Skeletal muscle tissue (tissue), 4 donors: ENCODE data around the gene LRBA. TPM values are rescaled to one million over a fixed set of nuclear protein-coding genes. Genes with fewer than 3 reads are reported as not detected.

Source experiments
- H3K27ac ChIP-seq: one replicate; pipeline ENCODE4 v1.7.0; 2013; ENCODE audit warnings: mild to moderate bottlenecking, low read depth, low read length, inconsistent platforms
- H3K27me3 ChIP-seq, 3 donors: one replicate each; pipeline ENCODE4 v1.7.0; 2013; ENCODE audit warnings: low read length in 3 of 3; ENCODE audit not compliant: control insufficient read depth in 3 of 3, insufficient read depth in 3 of 3
- H3K36me3 ChIP-seq, 3 donors: one replicate each; pipeline ENCODE4 v1.7.0; 2013; ENCODE audit warnings: low read length in 3 of 3; ENCODE audit not compliant: control insufficient read depth in 3 of 3, insufficient read depth in 3 of 3
- H3K4me1 ChIP-seq, 3 donors: one replicate each; pipeline ENCODE4 v1.7.0; 2013; ENCODE audit warnings: low read length in 3 of 3, mild to moderate bottlenecking in 3 of 3; ENCODE audit not compliant: control insufficient read depth in 3 of 3, insufficient read depth in 3 of 3
- H3K4me3 ChIP-seq, 3 donors: one replicate each; pipeline ENCODE4 v1.7.0; 2013; ENCODE audit warnings: low read length in 3 of 3
- H3K9ac ChIP-seq, 3 donors: one replicate each; pipeline ENCODE4 v1.7.0; 2013; ENCODE audit warnings: low read length in 3 of 3, mild to moderate bottlenecking in 3 of 3, moderate library complexity in 2 of 3, low read depth in 1 of 3
- H3K9me3 ChIP-seq, 3 donors: one replicate each; pipeline ENCODE4 v1.7.0; 2013; ENCODE audit warnings: low read length in 3 of 3; ENCODE audit not compliant: control insufficient read depth in 3 of 3
- total RNA-seq: library from RNA; depleted of rRNA; stranded (reverse); fragments of >200 nt; gene quantifications from one replicate; pipeline ENCODE4 v1.2.3, GENCODE V29; 2014
- donor health status: Osteomylitis.

LRBA gene
- total RNA-seq, 1 donor from 2014 or later = 58.5 TPM

DNA sequence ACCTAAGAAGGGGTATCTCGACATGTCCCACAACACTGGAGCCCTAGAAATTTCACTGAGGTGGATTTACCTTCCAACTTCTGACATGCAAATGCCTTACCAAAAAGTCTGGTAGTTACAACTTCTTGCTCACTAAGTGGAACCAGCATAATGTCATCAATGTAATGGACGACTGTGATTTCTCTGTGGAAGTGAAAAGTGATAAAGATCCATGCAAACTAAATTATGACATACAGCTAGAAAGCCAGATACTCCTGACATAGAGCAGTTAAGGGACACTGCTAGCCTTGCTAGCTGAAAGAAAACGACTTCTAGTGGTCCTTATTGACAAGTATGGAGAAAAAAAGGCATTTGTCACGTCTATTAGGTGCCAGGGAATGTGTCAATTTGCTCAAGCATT is 242.1 kb downstream of the LRBA start:
- Histone ChIP-seq H3K9me3 (no peaks in the 10 kb centered on the region), H3K9ac (no peak overlapping the region), H3K36me3 (no peaks in the 10 kb centered on the region), H3K27me3 (no peaks in the 10 kb centered on the region), H3K4me3 (no peak overlapping the region), H3K4me1 (no peaks in the 10 kb centered on the region), H3K27ac (no peak overlapping the region)

DNA sequence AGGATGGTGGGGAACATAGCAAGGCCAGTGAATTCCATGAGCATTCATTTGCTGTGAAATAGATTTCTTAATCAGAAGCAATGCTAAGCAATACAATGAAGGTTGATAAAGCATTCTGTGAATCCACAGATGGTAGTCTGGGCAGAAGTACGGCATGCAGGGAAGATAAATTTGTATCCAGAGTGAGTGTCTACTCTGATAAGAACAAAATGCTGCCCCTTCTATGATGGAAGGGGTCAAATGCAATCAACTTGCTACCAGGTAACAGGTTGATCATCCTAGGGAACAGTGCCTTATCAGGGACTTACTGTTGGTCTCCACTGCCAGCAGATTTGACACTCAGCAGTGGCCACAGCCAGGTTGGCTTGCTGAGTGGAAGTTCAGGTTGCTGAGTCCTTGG is 243.7 kb downstream of the LRBA start:
- H3K4me1 ChIP-seq = no peaks in the 10 kb centered on the region
- H3K36me3 ChIP-seq = no peaks in the 10 kb centered on the region
- no peak overlapping the region for H3K4me3 ChIP-seq
- H3K9ac ChIP-seq = no peak overlapping the region
- H3K27me3 ChIP-seq = no peaks in the 10 kb centered on the region
- no peak overlapping the region for H3K27ac ChIP-seq
- H3K9me3 ChIP-seq = no peaks in the 10 kb centered on the region

DNA sequence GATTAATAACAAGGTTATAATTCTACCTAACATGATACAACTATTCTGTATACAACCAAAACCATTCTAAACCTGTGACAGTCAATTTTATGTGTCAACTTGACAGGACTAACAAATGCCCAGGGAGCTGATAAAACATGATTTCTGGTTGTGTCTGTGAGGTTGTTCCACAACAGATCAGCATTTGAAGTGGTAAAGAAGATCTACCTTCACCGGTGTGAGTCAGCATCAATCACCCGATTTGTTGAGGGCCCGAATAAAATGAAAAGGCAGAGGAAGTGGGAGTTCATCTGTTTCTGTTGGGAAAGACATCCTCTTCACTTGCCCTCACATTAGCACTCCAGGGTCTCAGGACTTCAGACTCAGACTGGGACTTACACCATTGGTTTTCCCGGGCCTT is 245.2 kb downstream of the LRBA start:
- Histone ChIP-seq H3K4me3 (no peak overlapping the region), H3K9ac (no peak overlapping the region), H3K27me3 (no peaks in the 10 kb centered on the region), H3K27ac (no peak overlapping the region), H3K4me1 (no peaks in the 10 kb centered on the region), H3K36me3 (no peaks in the 10 kb centered on the region), H3K9me3 (no peaks in the 10 kb centered on the region)

DNA sequence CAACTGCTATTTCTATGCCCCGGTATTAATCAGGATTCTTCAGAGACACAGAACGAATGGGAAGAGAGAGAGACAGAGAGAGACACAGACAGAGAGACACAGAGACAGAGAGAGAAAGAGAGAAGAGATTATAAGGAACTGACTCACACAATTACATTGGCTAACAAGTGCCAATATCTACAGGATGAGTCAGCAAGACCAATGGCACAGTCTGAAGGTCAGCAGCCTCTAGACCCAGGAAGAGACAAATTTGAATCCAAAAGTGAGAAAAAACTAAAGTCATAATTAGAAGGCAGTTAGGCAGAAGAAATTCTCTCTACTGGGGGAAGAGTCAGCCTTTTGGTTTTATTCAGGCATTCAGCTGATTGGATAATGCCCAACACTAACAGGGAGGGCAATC is 245.8 kb downstream of the LRBA start:
- Histone ChIP-seq H3K27ac (no peak overlapping the region), H3K9ac (no peak overlapping the region), H3K36me3 (no peaks in the 10 kb centered on the region), H3K4me1 (no peaks in the 10 kb centered on the region), H3K27me3 (no peaks in the 10 kb centered on the region), H3K9me3 (no peaks in the 10 kb centered on the region), H3K4me3 (no peak overlapping the region)

DNA sequence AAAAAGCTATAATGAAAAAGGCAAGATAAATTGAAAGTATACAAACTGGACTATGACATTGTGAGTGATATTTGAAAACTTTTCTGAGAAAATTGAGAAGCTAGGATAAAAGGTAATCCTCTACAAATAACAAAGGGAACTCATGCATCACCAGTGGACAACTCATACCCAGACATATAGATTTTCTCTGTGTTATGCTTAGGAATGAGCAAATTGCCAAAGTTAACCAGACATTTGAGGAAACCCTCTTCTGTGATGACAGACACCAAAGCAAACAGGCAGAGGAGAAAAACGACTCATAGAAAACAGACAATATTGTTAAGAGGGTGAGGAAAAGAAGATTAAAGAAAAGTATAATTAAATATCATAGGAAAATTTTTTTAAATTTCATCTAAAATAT is 246.6 kb downstream of the LRBA start:
- Histone ChIP-seq H3K27ac (no peak overlapping the region), H3K36me3 (no peaks in the 10 kb centered on the region), H3K9me3 (no peaks in the 10 kb centered on the region), H3K9ac (no peak overlapping the region), H3K27me3 (no peaks in the 10 kb centered on the region), H3K4me1 (no peaks in the 10 kb centered on the region), H3K4me3 (no peak overlapping the region)

DNA sequence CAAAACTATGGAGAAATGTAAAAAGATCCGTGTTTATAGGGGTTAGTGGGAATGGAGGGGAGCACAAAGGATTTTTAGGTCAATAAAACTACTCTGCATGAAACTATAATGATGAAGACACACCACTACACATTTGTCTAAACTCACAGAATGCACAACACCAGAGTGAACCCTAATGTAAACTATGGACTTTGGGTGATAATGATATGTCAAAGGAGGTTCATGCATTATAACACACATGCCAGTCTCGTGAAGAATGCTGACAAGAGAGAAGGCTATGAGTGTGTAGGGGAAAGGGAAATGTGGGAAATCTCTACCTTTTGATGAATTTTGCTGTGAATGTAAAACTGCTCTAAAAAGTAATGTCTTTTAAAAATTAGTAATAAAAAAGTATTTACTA is 249.9 kb downstream of the LRBA start:
- no peaks in the 10 kb centered on the region for H3K36me3 ChIP-seq
- H3K27me3 ChIP-seq = no peaks in the 10 kb centered on the region
- H3K4me3 ChIP-seq = no peak overlapping the region
- no peaks in the 10 kb centered on the region for H3K9me3 ChIP-seq
- no peaks in the 10 kb centered on the region for H3K4me1 ChIP-seq
- no peak overlapping the region for H3K9ac ChIP-seq
- no peak overlapping the region for H3K27ac ChIP-seq

DNA sequence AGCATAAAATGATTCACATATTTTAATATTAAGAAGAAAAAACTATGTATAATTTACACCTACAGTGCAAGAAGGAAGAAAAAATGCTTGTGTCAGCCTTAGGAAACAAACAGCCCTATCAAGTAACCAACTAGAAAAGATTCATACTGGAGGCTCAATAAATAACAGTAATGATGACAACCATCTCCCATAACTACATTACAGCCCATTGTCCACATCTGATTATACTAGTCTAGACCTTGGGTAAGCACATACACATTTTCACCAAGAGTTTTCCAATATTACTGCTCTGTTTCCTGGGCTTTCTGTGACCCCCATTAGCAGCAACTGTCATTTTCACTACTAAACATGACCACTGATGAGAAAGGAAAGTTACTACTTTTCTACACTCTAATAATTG is 263.4 kb downstream of the LRBA start:
- Histone ChIP-seq H3K27ac (no peak overlapping the region), H3K4me3 (no peak overlapping the region), H3K27me3 (no peaks in the 10 kb centered on the region), H3K4me1 (no peaks in the 10 kb centered on the region), H3K36me3 (no peaks in the 10 kb centered on the region), H3K9ac (no peak overlapping the region), H3K9me3 (no peaks in the 10 kb centered on the region)

DNA sequence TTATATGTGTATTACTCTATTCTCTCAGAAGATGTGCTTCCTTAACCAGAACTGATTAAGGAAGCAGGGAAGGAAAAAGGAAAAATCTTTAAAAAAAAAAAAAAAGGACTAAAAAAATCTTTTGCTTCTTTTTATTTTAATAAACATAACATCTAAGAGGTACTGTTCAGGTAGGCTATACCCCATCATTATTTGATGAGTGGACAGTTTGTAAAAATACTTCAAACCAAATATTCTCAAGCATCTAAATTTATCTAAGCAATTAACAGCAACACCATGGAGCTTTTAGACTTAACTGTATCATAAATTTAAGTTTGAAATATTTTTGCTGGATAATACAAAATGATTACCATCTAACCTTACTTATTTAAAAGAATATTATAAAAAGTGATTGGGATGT is 264.3 kb downstream of the LRBA start:
- H3K9me3 ChIP-seq = no peaks in the 10 kb centered on the region
- no peaks in the 10 kb centered on the region for H3K27me3 ChIP-seq
- H3K36me3 ChIP-seq = peaks cover 0 to 2% (median 0%) of the 10 kb centered on the region in 3 donors
- no peak overlapping the region for H3K9ac ChIP-seq
- H3K4me3 ChIP-seq = no peak overlapping the region
- no peaks in the 10 kb centered on the region for H3K4me1 ChIP-seq
- H3K27ac ChIP-seq = no peak overlapping the region

DNA sequence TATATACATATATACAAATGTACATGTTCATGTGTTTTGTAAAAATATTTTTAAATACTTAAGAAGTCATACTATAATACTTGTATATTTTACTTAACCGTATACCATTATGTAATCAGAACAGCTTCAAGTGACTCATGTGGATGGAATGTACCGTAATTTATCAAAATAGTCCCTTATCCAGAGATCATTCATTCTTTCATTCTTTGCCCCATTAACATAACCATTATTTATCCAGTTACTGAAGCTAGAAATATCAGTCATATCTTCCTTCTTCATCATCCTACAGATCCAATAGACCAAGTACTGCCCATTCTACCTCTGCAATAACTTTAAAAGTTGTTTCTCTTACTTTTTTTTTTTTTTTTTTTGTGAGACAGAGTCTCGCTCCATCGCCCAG is 268.9 kb downstream of the LRBA start:
- no peaks in the 10 kb centered on the region for H3K27me3 ChIP-seq
- H3K4me3 ChIP-seq = no peak overlapping the region
- H3K4me1 ChIP-seq = no peaks in the 10 kb centered on the region
- H3K27ac ChIP-seq = no peak overlapping the region
- H3K9me3 ChIP-seq = no peaks in the 10 kb centered on the region
- H3K9ac ChIP-seq = no peak overlapping the region
- H3K36me3 ChIP-seq = peaks cover 0 to 2% (median 0%) of the 10 kb centered on the region in 3 donors

DNA sequence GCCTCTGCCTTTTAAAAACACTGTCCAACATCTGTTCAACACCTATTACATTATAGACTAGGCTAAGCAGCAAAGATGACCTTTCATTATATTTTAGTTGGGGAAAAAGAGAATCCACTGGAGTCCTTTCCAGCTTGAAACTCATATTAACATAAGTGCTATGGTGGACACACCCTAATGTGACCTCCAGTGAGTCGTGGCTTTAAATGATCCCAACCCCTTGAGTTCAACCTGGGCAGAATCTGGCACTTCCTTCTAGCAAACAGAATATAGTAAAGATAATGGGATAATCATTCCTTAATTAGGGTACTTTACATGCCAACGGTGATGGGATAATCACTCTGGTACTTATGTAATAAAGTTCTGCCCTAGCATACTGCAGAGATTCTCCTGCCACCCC is 270.5 kb downstream of the LRBA start:
- Histone ChIP-seq H3K4me3 (no peak overlapping the region), H3K4me1 (no peaks in the 10 kb centered on the region), H3K27ac (no peak overlapping the region), H3K9ac (no peak overlapping the region), H3K9me3 (peaks cover 0 to 3% (median 0%) of the 10 kb centered on the region in 3 donors), H3K36me3 (peaks cover 0 to 2% (median 0%) of the 10 kb centered on the region in 3 donors), H3K27me3 (no peaks in the 10 kb centered on the region)
